SU-DHL-6 (cell line): ENCODE results near the gene SLC25A23.

Source experiments
- H2AFZ ChIP-seq: fragments of 200-600 bp; sonication (generic); 2 replicates; pipeline ENCODE4 v1.6.1; 2014; ENCODE audit warnings: low read depth, mild to moderate bottlenecking, moderate library complexity, mixed read lengths, antibody characterized with exemption, low read length; ENCODE audit not compliant: severe bottlenecking
- H3F3A ChIP-seq: fragments of 200-600 bp; shearing (Covaris generic); 2 replicates; pipeline ENCODE4 v1.6.0; 2016; ENCODE audit warnings: antibody characterized with exemption, mild to moderate bottlenecking; ENCODE audit not compliant: insufficient read depth
- H3K27ac ChIP-seq: fragments of 200-600 bp; sonication (generic); 2 replicates; pipeline ENCODE4 v1.5.1; 2016; ENCODE audit warnings: low read depth, mild to moderate bottlenecking, low read length, moderate library complexity, mixed read lengths
- H3K27me3 ChIP-seq: fragments of 200-600 bp; sonication (generic), shearing (Covaris generic); 2 replicates; pipeline ENCODE4 v1.6.0; 2014; ENCODE audit warnings: mild to moderate bottlenecking, low read length
- H3K36me3 ChIP-seq: fragments of 200-600 bp; sonication (generic); 2 replicates; pipeline ENCODE4 v1.6.1; 2014; ENCODE audit warnings: mild to moderate bottlenecking, low read length, mixed read lengths
- H3K4me2 ChIP-seq: fragments of 300-600, 200-600 bp; shearing (Covaris generic), sonication (generic); 2 replicates; pipeline ENCODE4 v1.6.0; 2014; ENCODE audit warnings: low read length, low read depth, mild to moderate bottlenecking; ENCODE audit not compliant: poor library complexity, severe bottlenecking
- H3K4me3 ChIP-seq: fragments of 200-600 bp; sonication (generic); 2 replicates; pipeline ENCODE4 v1.5.1; 2014; ENCODE audit warnings: antibody characterized with exemption, low read length, mild to moderate bottlenecking, mixed read lengths; ENCODE audit not compliant: insufficient read depth, poor library complexity, severe bottlenecking
- H3K79me2 ChIP-seq: fragments of 200-600 bp; sonication (generic); 2 replicates; pipeline ENCODE4 v1.6.1; 2014; ENCODE audit warnings: mild to moderate bottlenecking, low read length, moderate library complexity; ENCODE audit not compliant: insufficient read depth
- H3K9ac ChIP-seq: fragments of 200-600 bp; sonication (generic); 2 replicates; pipeline ENCODE4 v1.7.0; 2014; ENCODE audit warnings: mild to moderate bottlenecking, low read length
- H3K9me2 ChIP-seq: fragments of 200-600 bp; sonication (generic); replicated peaks from 2 replicates; pipeline ENCODE4 v1.6.1; 2014; ENCODE audit warnings: low read length; ENCODE audit not compliant: insufficient read depth
- H3K9me3 ChIP-seq: fragments of 200-600 bp; sonication (generic); 2 replicates; pipeline ENCODE4 v1.6.1; 2014; ENCODE audit warnings: low read length, mixed read lengths; ENCODE audit not compliant: insufficient read depth
- H4K20me1 ChIP-seq: fragments of 200-600 bp; sonication (generic); 2 replicates; pipeline ENCODE4 v1.6.1; 2014; ENCODE audit warnings: low read depth, mild to moderate bottlenecking, antibody characterized with exemption, low read length, moderate library complexity, mixed read lengths
- CTCF ChIP-seq: fragments of 200-600 bp; sonication (generic); IDR thresholded peaks from one replicate; pipeline ENCODE4 v1.5.1; 2017; ENCODE audit warnings: antibody characterized with exemption, mild to moderate bottlenecking, low read length, moderate library complexity; ENCODE audit not compliant: insufficient read depth, poor library complexity, severe bottlenecking
- EZH2phosphoT487 ChIP-seq: fragments of 200-600 bp; sonication (generic), shearing (Covaris generic); conservative IDR thresholded peaks from 2 replicates; pipeline ENCODE4 v1.6.1; 2018; ENCODE audit warnings: mild to moderate bottlenecking, antibody characterized with exemption, low read length, moderate library complexity, mixed read lengths

The SLC25A23 gene

GRCh38 chr19:6455924-6456323 is 3.7 kb downstream of the SLC25A23 start:
- no peak overlapping the region for H2AFZ ChIP-seq
- TF ChIP-seq EZH2phosphoT487 (no peak), CTCF (no peak)
- no peak overlapping the region for H3K9ac ChIP-seq
- no peak overlapping the region for H3K4me2 ChIP-seq
- no peaks in the 10 kb centered on the region for H3K9me3 ChIP-seq
- H3F3A ChIP-seq: no peaks in the 10 kb centered on the region
- no peaks in the 10 kb centered on the region for H4K20me1 ChIP-seq
- H3K36me3 ChIP-seq: peaks cover 6% of the 10 kb centered on the region; the same call in 1 of the 2 replicates
- H3K4me3 ChIP-seq: no peak overlapping the region
- no peaks in the 10 kb centered on the region for H3K27me3 ChIP-seq
- no peak overlapping the region for H3K27ac ChIP-seq
- H3K79me2 ChIP-seq: no peaks in the 10 kb centered on the region
- no peaks in the 10 kb centered on the region for H3K9me2 ChIP-seq

GRCh38 chr19:6453951-6454565 is 5.5 kb downstream of the SLC25A23 start:
- Histone ChIP-seq H3F3A (no peaks in the 10 kb centered on the region), H3K36me3 (peaks cover 6% of the 10 kb centered on the region; the same call in 1 of the 2 replicates), H3K27ac (no peak overlapping the region), H2AFZ (no peak overlapping the region), H3K4me3 (no peak overlapping the region), H4K20me1 (no peaks in the 10 kb centered on the region), H3K9me3 (no peaks in the 10 kb centered on the region), H3K9ac (no peak overlapping the region), H3K79me2 (no peaks in the 10 kb centered on the region), H3K27me3 (no peaks in the 10 kb centered on the region), H3K4me2 (no peak overlapping the region), H3K9me2 (no peaks in the 10 kb centered on the region)
- TF ChIP-seq CTCF (no peak), EZH2phosphoT487 (no peak)

DNA sequence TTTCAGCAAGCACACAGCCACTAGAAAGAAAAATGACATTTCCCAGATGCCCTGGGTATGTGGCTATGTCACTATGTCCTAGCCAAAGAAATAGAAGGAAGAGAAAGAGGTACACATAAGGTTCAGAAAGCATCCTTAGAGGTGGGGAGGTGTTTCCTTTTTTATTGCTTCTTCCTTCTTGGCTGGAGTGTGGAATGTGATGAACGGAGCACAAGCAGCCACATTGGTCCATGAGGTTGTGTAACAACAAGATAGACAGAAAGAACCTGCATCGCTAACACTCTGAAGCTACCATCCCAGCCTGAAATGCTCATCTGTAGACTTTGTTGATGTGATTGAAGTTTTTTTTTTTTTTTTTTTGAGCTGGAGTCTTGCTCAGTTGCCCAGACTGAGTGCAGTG is 6.7 kb downstream of the SLC25A23 start:
- Histone ChIP-seq H3K4me3 (no peak overlapping the region), H3K36me3 (peaks cover 6% of the 10 kb centered on the region; the same call in 1 of the 2 replicates), H4K20me1 (no peaks in the 10 kb centered on the region), H3K9me3 (no peaks in the 10 kb centered on the region), H3K27ac (no peak overlapping the region), H2AFZ (no peak overlapping the region), H3K4me2 (no peak overlapping the region), H3K27me3 (no peaks in the 10 kb centered on the region), H3F3A (no peaks in the 10 kb centered on the region), H3K9me2 (no peaks in the 10 kb centered on the region), H3K79me2 (no peaks in the 10 kb centered on the region), H3K9ac (no peak overlapping the region)
- no peak for TF ChIP-seq EZH2phosphoT487
- TF ChIP-seq CTCF: no peak
